A673 (cell line): ENCODE results near the gene NAGS. TPM values are rescaled to one million over a fixed set of nuclear protein-coding genes. Genes with fewer than 3 reads are reported as not detected.
A peak's percentile ranks its signal among the peaks of the same experiment; 100 is the strongest.

ENCODE experiments used
- BruUV-seq: library from RNA; stranded (reverse); fragments of 400-500 nt; replicated peaks from 2 replicates; lab custom pipeline; 2021; lab: Mats Ljungman, UMichigan
- CTCF ChIA-PET: fragments of 300-600 bp; sonication (Branson Sonifier 250); formaldehyde crosslinking; loops from one replicate; lab custom pipeline; 2022; ENCODE audit warnings: antibody characterized with exemption; lab: Charles Lee
- POLR2A ChIA-PET: fragments of 300-600 bp; sonication (Branson Sonifier 250); formaldehyde crosslinking; loops from one replicate; lab custom pipeline; 2022; ENCODE audit warnings: antibody characterized with exemption; ENCODE audit not compliant: low non-redundant PET; lab: Charles Lee
- DNase-seq: peaks from one replicate; pipeline ENCODE4 v3.0.0-alpha.2; 2015; ENCODE audit warnings: low spot score
- H3K27ac ChIP-seq: fragments of 200-600 bp; sonication (generic); 2 replicates; pipeline ENCODE4 v1.5.1; 2016; ENCODE audit warnings: mixed run types, low read depth, mild to moderate bottlenecking, mixed read lengths, antibody characterized with exemption, low read length; ENCODE audit not compliant: poor library complexity, severe bottlenecking
- H3K27me3 ChIP-seq: fragments of 200-600 bp; sonication (generic); replicated peaks from 2 replicates; pipeline ENCODE4 v1.6.1; 2017; ENCODE audit warnings: mixed run types, low read depth, mild to moderate bottlenecking, mixed read lengths, antibody characterized with exemption, low read length; ENCODE audit not compliant: insufficient read depth, poor library complexity
- H3K36me3 ChIP-seq: fragments of 200-600 bp; sonication (generic); 2 replicates; pipeline ENCODE4 v1.6.1; 2016; ENCODE audit warnings: mixed run types, mild to moderate bottlenecking, mixed read lengths, antibody characterized with exemption, low read length; ENCODE audit not compliant: insufficient read depth, poor library complexity, severe bottlenecking
- H3K4me1 ChIP-seq: fragments of 200-600 bp; sonication (generic); 2 replicates; pipeline ENCODE4 v1.6.1; 2017; ENCODE audit warnings: mixed run types, mild to moderate bottlenecking, mixed read lengths, antibody characterized with exemption, low read length; ENCODE audit not compliant: insufficient read depth, poor library complexity, severe bottlenecking
- H3K4me3 ChIP-seq: fragments of 200-600 bp; sonication (generic); 2 replicates; pipeline ENCODE4 v1.5.1; 2016; ENCODE audit warnings: low read depth, mixed run types, mild to moderate bottlenecking, mixed read lengths, low read length; ENCODE audit not compliant: poor library complexity, severe bottlenecking
- H3K9me3 ChIP-seq: fragments of 200-600 bp; sonication (generic); 2 replicates; pipeline ENCODE4 v1.6.1; 2016; ENCODE audit warnings: mixed run types, low read depth, mild to moderate bottlenecking, mixed read lengths, antibody characterized with exemption, low read length; ENCODE audit not compliant: poor library complexity, severe bottlenecking
- CTCF ChIP-seq: fragments of 300-800, 200-600 bp; sonication (generic); conservative IDR thresholded peaks from 2 replicates; pipeline ENCODE4 v1.5.1; 2017; ENCODE audit warnings: low read depth, mild to moderate bottlenecking, antibody characterized with exemption, low read length, moderate library complexity, mixed read lengths
- EZH2 ChIP-seq: fragments of 200-600 bp; sonication (generic); IDR thresholded peaks from 2 replicates; pipeline ENCODE4 v1.6.1; 2017; ENCODE audit warnings: borderline replicate concordance, low read depth, mild to moderate bottlenecking, mixed read lengths, antibody characterized with exemption, low read length; ENCODE audit not compliant: poor library complexity, severe bottlenecking
- intact Hi-C: fragments of 100-400 bp; cut with micrococcal nuclease; formaldehyde crosslinking; loops from one replicate; pipeline ENCODE4 v1.10.0; 2022; ENCODE audit not compliant: unreplicated experiment
- total RNA-seq: library from RNA; stranded (reverse); gene quantifications from 2 replicates; pipeline ENCODE4 v1.2.3, GENCODE V29; 2021

NAGS gene
- total RNA-seq, 1 experiment from 2014 or later, result 0.24 TPM

DNA sequence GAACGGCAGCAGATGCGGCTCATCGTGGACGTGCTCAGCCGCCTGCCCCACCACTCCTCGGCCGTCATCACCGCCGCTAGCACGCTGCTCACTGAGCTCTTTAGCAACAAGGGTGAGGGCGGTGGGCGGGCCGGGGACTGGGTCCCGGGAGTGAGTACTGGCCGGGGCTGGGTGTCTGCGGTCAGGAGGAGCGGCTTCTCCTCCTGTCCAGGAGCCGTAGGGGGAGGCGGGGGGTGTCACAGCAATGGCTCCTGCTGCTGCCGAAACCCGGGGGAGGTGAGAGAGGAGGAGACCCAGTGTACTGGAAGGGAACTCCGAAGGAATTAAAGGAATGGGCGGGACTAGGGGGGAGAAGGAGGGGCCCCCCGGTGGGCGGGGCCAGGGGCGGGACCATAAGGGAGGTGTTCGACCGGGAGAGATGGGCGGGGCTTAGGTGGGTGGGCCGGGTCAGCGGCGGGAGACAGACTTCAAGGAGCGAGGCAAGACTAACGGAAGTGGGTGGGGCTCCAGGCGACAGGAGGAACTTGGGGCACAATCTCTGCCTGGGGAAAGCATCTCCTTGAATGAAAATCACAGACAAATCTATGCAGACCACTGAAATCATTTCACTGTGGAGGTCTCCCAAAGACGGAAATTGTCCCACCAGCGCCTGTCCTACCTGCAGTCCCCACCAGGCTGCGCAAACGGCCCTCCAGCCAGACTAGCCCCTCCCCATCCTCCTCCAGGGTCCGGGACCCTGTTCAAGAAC, 2.4 kb downstream of the NAGS start:
- H3K27me3 ChIP-seq, result peaks cover 9% of the 10 kb centered on the region
- CTCF ChIA-PET, result interaction anchor here (0.7 to 1.1 kb wide), 2 partner anchors 117 to 1018 kb away, joined by 3 to 4 read pairs; partner anchors contain the start of gene HDAC5
- H3K27ac ChIP-seq, result peak overlapping the region; percentile 57

DNA sequence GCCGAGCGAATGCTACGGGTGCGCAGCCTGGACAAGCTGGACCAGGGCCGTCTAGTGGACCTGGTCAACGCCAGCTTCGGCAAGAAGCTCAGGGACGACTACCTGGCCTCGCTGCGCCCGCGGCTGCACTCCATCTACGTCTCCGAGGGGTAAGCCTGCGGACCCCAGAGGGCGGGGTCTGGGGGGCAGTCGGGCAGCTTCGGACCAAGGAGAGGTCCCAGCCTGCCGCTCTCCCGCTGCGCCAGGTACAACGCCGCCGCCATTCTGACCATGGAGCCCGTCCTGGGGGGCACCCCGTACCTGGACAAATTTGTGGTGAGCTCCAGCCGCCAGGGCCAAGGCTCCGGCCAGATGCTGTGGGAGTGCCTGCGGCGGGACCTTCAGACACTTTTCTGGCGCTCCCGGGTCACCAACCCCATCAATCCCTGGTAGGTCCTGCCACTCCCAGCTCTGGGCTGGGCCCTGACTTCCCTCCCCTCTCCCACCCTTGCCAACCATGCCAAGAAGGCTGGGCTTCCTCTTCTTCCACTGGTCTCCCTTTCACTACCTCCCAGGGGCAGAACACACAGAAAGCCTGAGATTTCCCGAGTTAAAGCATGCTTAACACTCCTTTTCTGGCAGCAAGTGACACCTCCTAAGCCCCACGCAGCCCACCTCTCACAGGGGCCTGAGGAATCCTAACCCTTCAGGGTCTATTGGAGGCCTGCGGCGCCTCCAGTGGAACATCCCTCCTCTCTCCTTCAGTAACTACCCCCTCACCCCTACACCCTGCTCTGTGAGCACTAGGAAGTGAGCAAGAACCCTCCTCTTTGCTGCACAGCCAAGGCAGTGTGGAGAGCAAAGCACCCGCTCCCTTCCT, 3.2 kb downstream of the NAGS start:
- H3K27ac ChIP-seq, result peak overlapping the region; percentile 57
- H3K9me3 ChIP-seq, result no peaks in the 10 kb centered on the region
- no peaks in the 10 kb centered on the region for H3K36me3 ChIP-seq
- TF ChIP-seq EZH2, result no peak
- no peak for TF ChIP-seq CTCF
- intact Hi-C loops, result loop anchor here (10.0 kb wide), 1 partner anchor 107 kb away; no protein-coding TSS in a partner anchor
- no peaks in the 10 kb centered on the region for H3K4me1 ChIP-seq
- H3K27me3 ChIP-seq, result peaks cover 9% of the 10 kb centered on the region
- POLR2A ChIA-PET, result interaction anchor here (0.6 kb wide), 1 partner anchor 179 kb away, joined by 3 read pairs; the partner anchor contains the start of gene TMUB2
- CTCF ChIA-PET, result interaction anchor here (0.6 to 1.3 kb wide), 3 partner anchors 116 to 161 kb away, joined by 3 to 9 read pairs (median 4); partner anchors contain the start of gene HDAC5
- H3K4me3 ChIP-seq, result peak overlapping the region; percentile 60
- BruUV-seq, result no TSS peak
- no peak for DNase-seq

More for the DNA sequence above, 2.4 kb downstream of the NAGS start:
- intact Hi-C loops, result loop anchor here (10.0 kb wide), 1 partner anchor 108 kb away; no protein-coding TSS in a partner anchor
- TF ChIP-seq EZH2 (no peak), CTCF (peak; percentile 36)
- POLR2A ChIA-PET, result interaction anchor here (1.0 kb wide), 1 partner anchor 16 kb away, joined by 4 read pairs; no protein-coding TSS in a partner anchor
- peak; percentile 95 for DNase-seq
- H3K36me3 ChIP-seq, result no peaks in the 10 kb centered on the region
- H3K4me1 ChIP-seq, result no peaks in the 10 kb centered on the region
- no TSS peak for BruUV-seq
- peak overlapping the region; percentile 60 for H3K4me3 ChIP-seq
- no peaks in the 10 kb centered on the region for H3K9me3 ChIP-seq
